Measurements from ENCODE around the gene SLC39A11. TPM values are rescaled to one million over a fixed set of nuclear protein-coding genes. Genes with fewer than 3 reads are reported as not detected.

Gene SLC39A11
- total RNA-seq, 2 donors from 2014 or later, result 18.1 to 20.1 TPM

GRCh38 chr17:72658675-72659074, 433.8 kb downstream of the SLC39A11 start:
- H3K4me1 ChIP-seq (ENCODE audit: control insufficient read depth, insufficient read depth, low read length), result peaks cover 10% of the 10 kb centered on the region
- H3K27me3 Mint-ChIP-seq (ENCODE audit: insufficient read depth), result no peaks in the 10 kb centered on the region
- no peak overlapping the region for H3K4me3 Mint-ChIP-seq
- H3K27ac Mint-ChIP-seq, result no peak overlapping the region
- H3K27ac ChIP-seq (ENCODE audit: low read depth, low read length), result no peak overlapping the region
- H3K36me3 Mint-ChIP-seq (ENCODE audit: low read depth), result no peaks in the 10 kb centered on the region
- no peaks in the 10 kb centered on the region for H3K9me3 Mint-ChIP-seq
- no peaks in the 10 kb centered on the region for H3K9me3 ChIP-seq (ENCODE audit: control insufficient read depth, low read length)
- 89 to 94% methylated on average over 5 of the region's 5 CpGs for WGBS, 2 experiments (ENCODE audit: insufficient coverage in 1 of 2, insufficient read length in 1 of 2)
- H3K36me3 ChIP-seq (ENCODE audit: control insufficient read depth, insufficient read depth, low read length), result no peaks in the 10 kb centered on the region
- no peak overlapping the region for H3K9ac ChIP-seq (ENCODE audit: extremely low read depth, low read length, poor library complexity, severe bottlenecking)
- TF ChIP-seq CTCF (conservative IDR thresholded peaks at IDR 0.05), result no peak
- H3K4me3 ChIP-seq (ENCODE audit: low read length), result no peak overlapping the region
- no peak for DNase-seq
- no peaks in the 10 kb centered on the region for H3K27me3 ChIP-seq (ENCODE audit: control insufficient read depth, insufficient read depth, low read length, poor library complexity, severe bottlenecking)
- peaks cover 25% of the 10 kb centered on the region for H3K4me1 Mint-ChIP-seq

- no peaks in the 10 kb centered on the region for H3K9me3 ChIP-seq (ENCODE audit: control insufficient read depth, low read length)
- WGBS, 2 experiments (ENCODE audit: insufficient coverage in 1 of 2, insufficient read length in 1 of 2), result 88 to 90% methylated on average over 7 to 9 of the region's 9 CpGs
- Mint-ChIP-seq H3K27ac (no peak overlapping the region), H3K27me3 (ENCODE audit: insufficient read depth) (no peaks in the 10 kb centered on the region), H3K4me3 (no peak overlapping the region), H3K4me1 (peaks cover 25% of the 10 kb centered on the region), H3K9me3 (no peaks in the 10 kb centered on the region), H3K36me3 (ENCODE audit: low read depth) (no peaks in the 10 kb centered on the region)
- peak; percentile 53 for TF ChIP-seq CTCF (conservative IDR thresholded peaks at IDR 0.05)
- H3K27me3 ChIP-seq (ENCODE audit: control insufficient read depth, insufficient read depth, low read length, poor library complexity, severe bottlenecking), result no peaks in the 10 kb centered on the region
- no peak overlapping the region for H3K27ac ChIP-seq (ENCODE audit: low read depth, low read length)
- H3K36me3 ChIP-seq (ENCODE audit: control insufficient read depth, insufficient read depth, low read length), result no peaks in the 10 kb centered on the region
- H3K4me1 ChIP-seq (ENCODE audit: control insufficient read depth, insufficient read depth, low read length), result peaks cover 10% of the 10 kb centered on the region
- no peak overlapping the region for H3K9ac ChIP-seq (ENCODE audit: extremely low read depth, low read length, poor library complexity, severe bottlenecking)
- H3K4me3 ChIP-seq (ENCODE audit: low read length), result no peak overlapping the region
- peak; percentile 70 for DNase-seq
Observed at GRCh38 chr17:72657467-72658317, 434.8 kb downstream of the SLC39A11 start.

GRCh38 chr17:72656130-72656763, 436.2 kb downstream of the SLC39A11 start:
- Histone ChIP-seq H3K36me3 (ENCODE audit: control insufficient read depth, insufficient read depth, low read length) (no peaks in the 10 kb centered on the region), H3K9ac (ENCODE audit: extremely low read depth, low read length, poor library complexity, severe bottlenecking) (no peak overlapping the region), H3K27ac (ENCODE audit: low read depth, low read length) (peak overlapping the region; percentile 9), H3K9me3 (ENCODE audit: control insufficient read depth, low read length) (no peaks in the 10 kb centered on the region), H3K4me1 (ENCODE audit: control insufficient read depth, insufficient read depth, low read length) (peaks cover 7% of the 10 kb centered on the region), H3K27me3 (ENCODE audit: control insufficient read depth, insufficient read depth, low read length, poor library complexity, severe bottlenecking) (no peaks in the 10 kb centered on the region), H3K4me3 (ENCODE audit: low read length) (no peak overlapping the region)
- Mint-ChIP-seq H3K27me3 (ENCODE audit: insufficient read depth) (no peaks in the 10 kb centered on the region), H3K4me1 (peaks cover 24% of the 10 kb centered on the region), H3K27ac (no peak overlapping the region), H3K9me3 (no peaks in the 10 kb centered on the region), H3K36me3 (ENCODE audit: low read depth) (no peaks in the 10 kb centered on the region), H3K4me3 (no peak overlapping the region)
- 70 to 79% methylated on average over 7 to 13 of the region's 14 CpGs for WGBS, 2 experiments (ENCODE audit: insufficient coverage in 1 of 2, insufficient read length in 1 of 2)
- no peak for DNase-seq
- no peak for TF ChIP-seq CTCF (conservative IDR thresholded peaks at IDR 0.05)
